SK-N-SH (cell line): ENCODE measurements around the gene ADPRH. TPM values are rescaled to one million over a fixed set of nuclear protein-coding genes. Genes with fewer than 3 reads are reported as not detected.

Experiments
- CTCF ChIA-PET: fragments of 300-600, 350-600 bp; formaldehyde crosslinking; extraction: SDS; loops from one replicate; lab custom pipeline; 2021; lab: Yijun Ruan, JAX
- POLR2A ChIA-PET: fragments of 350-600 bp; sonication (Branson Sonifier 250); formaldehyde crosslinking; extraction: SDS; loops from one replicate; lab custom pipeline; 2020; ENCODE audit warnings: antibody characterized with exemption, inconsistent platforms; lab: Yijun Ruan, JAX
- DNase-seq: peaks from one replicate; pipeline ENCODE4 v3.0.0; 2012
- H2AFZ ChIP-seq: fragments of 200-600 bp; sonication (generic); 2 replicates; pipeline ENCODE4 v1.8.1; 2016; ENCODE audit warnings: antibody characterized with exemption, mild to moderate bottlenecking, low read depth
- H3F3A ChIP-seq: fragments of 200-600 bp; sonication (generic); replicated peaks from 2 replicates; pipeline ENCODE3; 2016; ENCODE audit warnings: antibody characterized with exemption, mild to moderate bottlenecking; ENCODE audit not compliant: insufficient read depth
- H3K27ac ChIP-seq, 2 experiments: fragments of 200-500 bp in 1 of 2; fragments of 200-600 bp in 1 of 2; sonication (Bioruptor generic) in 1 of 2; sonication (generic), shearing (Covaris generic) in 1 of 2; 2 replicates each; pipeline versions ENCODE4 v1.5.1 to v1.6.1; 2014 to 2016; ENCODE audit warnings: low read depth in 2 of 2, inconsistent platforms in 1 of 2, low read length in 1 of 2, mild to moderate bottlenecking in 1 of 2, mixed read lengths in 1 of 2
- H3K27me3 ChIP-seq: fragments of 200-600 bp; sonication (generic), shearing (Covaris generic); 2 replicates; pipeline ENCODE4 v1.6.1; 2016; ENCODE audit warnings: mixed run types; ENCODE audit not compliant: insufficient read depth
- H3K36me3 ChIP-seq, 2 experiments: fragments of 200-500 bp in 1 of 2; fragments of 200-600 bp in 1 of 2; sonication (Bioruptor generic) in 1 of 2; sonication (generic) in 1 of 2; replicated peaks in 1 of 2; 2 replicates each; pipeline versions ENCODE3 to v1.5.1; 2014 to 2016; ENCODE audit warnings: low read length in 1 of 2, mild to moderate bottlenecking in 1 of 2; ENCODE audit not compliant: insufficient read depth in 2 of 2, control insufficient read depth in 1 of 2
- H3K4me1 ChIP-seq, 2 experiments: fragments of 200-500 bp in 1 of 2; fragments of 200-600 bp in 1 of 2; sonication (Bioruptor generic) in 1 of 2; sonication (generic), shearing (Covaris generic) in 1 of 2; 2 replicates each; pipeline versions ENCODE4 v1.5.1 to v1.6.1; 2014 to 2016; ENCODE audit warnings: low read depth in 1 of 2, low read length in 1 of 2, mixed run types in 1 of 2; ENCODE audit not compliant: insufficient read depth in 2 of 2, control insufficient read depth in 1 of 2
- H3K4me2 ChIP-seq: fragments of 200-600 bp; sonication (generic), shearing (Covaris generic); 2 replicates; pipeline ENCODE4 v1.6.1; 2017; ENCODE audit warnings: mixed run types
- H3K4me3 ChIP-seq, 2 experiments: fragments of 200-500 bp in 1 of 2; fragments of 200-600 bp in 1 of 2; sonication (Bioruptor generic) in 1 of 2; sonication (generic), shearing (Covaris generic) in 1 of 2; 2 replicates each; pipeline versions ENCODE4 v1.5.1 to v1.8.1; 2014 to 2016; ENCODE audit warnings: low read depth in 2 of 2, inconsistent platforms in 1 of 2, low read length in 1 of 2, mild to moderate bottlenecking in 1 of 2, mixed read lengths in 1 of 2, moderate library complexity in 1 of 2
- H3K79me2 ChIP-seq: fragments of 200-600 bp; sonication (generic); 2 replicates; pipeline ENCODE4 v1.8.1; 2017; ENCODE audit warnings: mild to moderate bottlenecking; ENCODE audit not compliant: insufficient read depth
- H3K9ac ChIP-seq: fragments of 200-600 bp; sonication (generic); 2 replicates; pipeline ENCODE4 v1.6.1; 2017; ENCODE audit warnings: mixed run types
- H3K9me2 ChIP-seq: fragments of 200-600 bp; sonication (generic); 2 replicates; pipeline ENCODE4 v1.6.1; 2017; ENCODE audit warnings: mixed run types
- H3K9me3 ChIP-seq: fragments of 200-600 bp; sonication (generic); 2 replicates; pipeline ENCODE4 v1.6.1; 2017; ENCODE audit warnings: mixed run types, mild to moderate bottlenecking, moderate library complexity
- H4K20me1 ChIP-seq: fragments of 200-600 bp; sonication (generic); 2 replicates; pipeline ENCODE4 v1.6.1; 2017; ENCODE audit warnings: mild to moderate bottlenecking, mixed run types; ENCODE audit not compliant: insufficient read depth
- CHD2 ChIP-seq: fragments of 150-350 bp; IDR thresholded peaks from 2 replicates; pipeline ENCODE4 v1.6.1; 2018; ENCODE audit warnings: low read length; ENCODE audit not compliant: partially characterized antibody
- CTCF ChIP-seq: fragments of 200-600 bp; sonication (generic); IDR thresholded peaks from 2 replicates; pipeline ENCODE4 v1.6.1; 2017; ENCODE audit warnings: antibody characterized with exemption, mild to moderate bottlenecking, moderate library complexity
- ELF1 ChIP-seq: IDR thresholded peaks from 2 replicates; pipeline ENCODE4 v1.4.0; 2012
- EP300 ChIP-seq, 2 experiments: IDR thresholded peaks; 2 replicates each; pipeline versions ENCODE4 v1.4.0 to v1.6.1; 2012; ENCODE audit warnings: borderline replicate concordance in 1 of 2, low read depth in 1 of 2, low read length in 1 of 2
- EZH2phosphoT487 ChIP-seq: fragments of 200-600 bp; sonication (generic); IDR thresholded peaks from 2 replicates; pipeline ENCODE4 v1.6.1; 2017; ENCODE audit warnings: low read depth, mixed run types, mild to moderate bottlenecking, antibody characterized with exemption, moderate library complexity, borderline replicate concordance
- FOSL2 ChIP-seq: IDR thresholded peaks from 2 replicates; pipeline ENCODE4 v1.4.0; 2012; ENCODE audit warnings: low read depth, mild to moderate bottlenecking, moderate library complexity, borderline replicate concordance
- GABPA ChIP-seq: IDR thresholded peaks from 2 replicates; pipeline ENCODE4 v1.4.0; 2012; ENCODE audit warnings: low read depth, mild to moderate bottlenecking
- JUND ChIP-seq: IDR thresholded peaks from 2 replicates; pipeline ENCODE4 v1.4.0; 2012
- MEF2A ChIP-seq: IDR thresholded peaks from 2 replicates; pipeline ENCODE4 v1.4.0; 2012; ENCODE audit warnings: low read depth, borderline replicate concordance
- NFIC ChIP-seq: IDR thresholded peaks from 2 replicates; pipeline ENCODE4 v1.4.0; 2012; ENCODE audit warnings: borderline replicate concordance
- POLR2AphosphoS5 ChIP-seq: IDR thresholded peaks from 2 replicates; pipeline ENCODE4 v1.6.1; 2012; ENCODE audit warnings: low read depth, low read length
- RCOR1 ChIP-seq: fragments of 150-350 bp; IDR thresholded peaks from 2 replicates; pipeline ENCODE4 v1.6.1; 2017; ENCODE audit warnings: antibody characterized with exemption, low read length
- RFX5 ChIP-seq: IDR thresholded peaks from 2 replicates; pipeline ENCODE4 v1.6.1; 2012; ENCODE audit warnings: mild to moderate bottlenecking, improper control_type of control experiment, low read length
- SIN3A ChIP-seq: IDR thresholded peaks from 2 replicates; pipeline ENCODE4 v1.6.1; 2012; ENCODE audit warnings: low read depth, mild to moderate bottlenecking, low read length, moderate library complexity, borderline replicate concordance
- TCF12 ChIP-seq: IDR thresholded peaks from 2 replicates; pipeline ENCODE4 v1.4.0; 2012
- TEAD4 ChIP-seq: IDR thresholded peaks from 2 replicates; pipeline ENCODE4 v1.4.0; 2012; ENCODE audit warnings: mild to moderate bottlenecking, borderline replicate concordance; ENCODE audit not compliant: insufficient read depth
- USF2 ChIP-seq: fragments of 150-350 bp; IDR thresholded peaks from 2 replicates; pipeline ENCODE4 v1.6.1; 2017; ENCODE audit warnings: antibody characterized with exemption, low read length, low read depth, borderline replicate concordance
- WGBS: methylation state at CpG from one replicate; pipeline ENCODE4 v1.1.6; 2017; ENCODE audit warnings: low lambda C conversion rate; 5-methylcytosine and 5-hydroxymethylcytosine counted together
- polyA plus RNA-seq, 3 experiments: library from polyadenylated mRNA; depleted of rRNA; stranded (reverse); fragments of >200 nt; gene quantifications; 2 replicates each; pipeline ENCODE4 v1.2.3, GENCODE V29; 2012
- TF ChIP-seq, protein P1 (sequence below): IDR thresholded peaks from 2 replicates; pipeline ENCODE4 v1.4.0; 2012; ENCODE audit warnings: low read depth, borderline replicate concordance
- TF ChIP-seq, protein P2 (sequence below): fragments of 150-350 bp; IDR thresholded peaks from 2 replicates; pipeline ENCODE4 v1.6.1; 2016; ENCODE audit warnings: mild to moderate bottlenecking, low read depth, low read length

Gene ADPRH
- polyA plus RNA-seq, 1 of the 3 experiments (the other 2 are of a cell fraction) = not detected

DNA sequence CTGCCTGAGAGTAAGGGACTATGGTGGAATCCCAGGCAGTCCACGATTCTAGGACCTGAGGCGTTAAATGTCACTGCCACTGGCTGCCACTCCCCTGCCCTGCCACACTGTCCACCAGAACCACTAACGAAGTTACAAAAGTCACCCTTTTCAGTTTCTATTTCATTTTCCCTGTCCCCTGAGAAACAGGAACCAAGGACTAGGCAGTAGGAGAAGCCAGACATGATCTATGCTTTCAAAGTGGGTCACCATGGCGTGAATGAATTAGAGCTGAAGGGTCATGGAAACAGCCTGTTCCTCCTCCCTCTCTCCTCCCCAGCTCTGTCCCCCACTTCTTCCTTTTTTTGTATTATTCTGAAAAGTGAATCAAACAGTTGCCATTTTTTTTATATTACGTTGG lies 9.1 kb upstream of the ADPRH start:
- H3K27ac ChIP-seq = no peak overlapping the region
- no peaks in the 10 kb centered on the region for H3K27me3 ChIP-seq
- H3F3A ChIP-seq = no peaks in the 10 kb centered on the region
- no peak for DNase-seq
- WGBS = 80% methylated on average over 5 of the region's 5 CpGs
- no peaks in the 10 kb centered on the region for H4K20me1 ChIP-seq
- no peak for TF ChIP-seq RCOR1
- TF ChIP-seq, all 33 proteins: peak for 0
- POLR2A ChIA-PET = no interaction called here
- H3K36me3 ChIP-seq = no peaks in the 10 kb centered on the region
- no peaks in the 10 kb centered on the region for H3K9me2 ChIP-seq
- H3K4me3 ChIP-seq = no peak overlapping the region
- CTCF ChIA-PET = interaction anchor here (1.4 kb wide), 1 partner anchor 111 kb away, joined by 3 read pairs; no protein-coding TSS in a partner anchor
- H3K9ac ChIP-seq = no peak overlapping the region
- no peak overlapping the region for H2AFZ ChIP-seq
- H3K4me2 ChIP-seq = no peak overlapping the region
- no peaks in the 10 kb centered on the region for H3K79me2 ChIP-seq
- H3K4me1 ChIP-seq = no peaks in the 10 kb centered on the region
- H3K9me3 ChIP-seq = no peaks in the 10 kb centered on the region

- H3K9me3 ChIP-seq = no peaks in the 10 kb centered on the region
- CTCF ChIA-PET = no interaction called here
- no peaks in the 10 kb centered on the region for H3K27me3 ChIP-seq
- no peaks in the 10 kb centered on the region for H3K79me2 ChIP-seq
- H2AFZ ChIP-seq = no peak overlapping the region
- H4K20me1 ChIP-seq = no peaks in the 10 kb centered on the region
- 100% methylated on average over 1 of the region's 1 CpG for WGBS
- no peaks in the 10 kb centered on the region for H3F3A ChIP-seq
- H3K4me3 ChIP-seq = no peak overlapping the region
- TF ChIP-seq GABPA = no peak
- no peak for TF ChIP-seq RFX5
- no peak for TF ChIP-seq RCOR1
- TF ChIP-seq POLR2AphosphoS5 = no peak
- TF ChIP-seq MEF2A = no peak
- TF ChIP-seq, protein P1, sequence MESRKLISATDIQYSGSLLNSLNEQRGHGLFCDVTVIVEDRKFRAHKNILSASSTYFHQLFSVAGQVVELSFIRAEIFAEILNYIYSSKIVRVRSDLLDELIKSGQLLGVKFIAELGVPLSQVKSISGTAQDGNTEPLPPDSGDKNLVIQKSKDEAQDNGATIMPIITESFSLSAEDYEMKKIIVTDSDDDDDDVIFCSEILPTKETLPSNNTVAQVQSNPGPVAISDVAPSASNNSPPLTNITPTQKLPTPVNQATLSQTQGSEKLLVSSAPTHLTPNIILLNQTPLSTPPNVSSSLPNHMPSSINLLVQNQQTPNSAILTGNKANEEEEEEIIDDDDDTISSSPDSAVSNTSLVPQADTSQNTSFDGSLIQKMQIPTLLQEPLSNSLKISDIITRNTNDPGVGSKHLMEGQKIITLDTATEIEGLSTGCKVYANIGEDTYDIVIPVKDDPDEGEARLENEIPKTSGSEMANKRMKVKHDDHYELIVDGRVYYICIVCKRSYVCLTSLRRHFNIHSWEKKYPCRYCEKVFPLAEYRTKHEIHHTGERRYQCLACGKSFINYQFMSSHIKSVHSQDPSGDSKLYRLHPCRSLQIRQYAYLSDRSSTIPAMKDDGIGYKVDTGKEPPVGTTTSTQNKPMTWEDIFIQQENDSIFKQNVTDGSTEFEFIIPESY = no peak
- no peak for TF ChIP-seq FOSL2
- TF ChIP-seq TCF12 = no peak
- TF ChIP-seq, protein P2, sequence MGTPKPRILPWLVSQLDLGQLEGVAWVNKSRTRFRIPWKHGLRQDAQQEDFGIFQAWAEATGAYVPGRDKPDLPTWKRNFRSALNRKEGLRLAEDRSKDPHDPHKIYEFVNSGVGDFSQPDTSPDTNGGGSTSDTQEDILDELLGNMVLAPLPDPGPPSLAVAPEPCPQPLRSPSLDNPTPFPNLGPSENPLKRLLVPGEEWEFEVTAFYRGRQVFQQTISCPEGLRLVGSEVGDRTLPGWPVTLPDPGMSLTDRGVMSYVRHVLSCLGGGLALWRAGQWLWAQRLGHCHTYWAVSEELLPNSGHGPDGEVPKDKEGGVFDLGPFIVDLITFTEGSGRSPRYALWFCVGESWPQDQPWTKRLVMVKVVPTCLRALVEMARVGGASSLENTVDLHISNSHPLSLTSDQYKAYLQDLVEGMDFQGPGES = no peak
- TF ChIP-seq EZH2phosphoT487 = no peak
- no peak for TF ChIP-seq CTCF
- TF ChIP-seq TEAD4 = no peak
- no peak for TF ChIP-seq NFIC
- no peak for TF ChIP-seq ELF1
- TF ChIP-seq SIN3A = no peak
- TF ChIP-seq CHD2 = no peak
- TF ChIP-seq JUND = no peak
- no peak for TF ChIP-seq EP300 (IDR thresholded peaks at IDR 0.05; ENCODE audit: borderline replicate concordance in 1 of 2, low read depth in 1 of 2, low read length in 1 of 2)
- TF ChIP-seq USF2 = no peak
- H3K27ac ChIP-seq = no peak overlapping the region
- H3K9ac ChIP-seq = no peak overlapping the region
- no peaks in the 10 kb centered on the region for H3K9me2 ChIP-seq
- POLR2A ChIA-PET = no interaction called here
- no peak overlapping the region for H3K4me2 ChIP-seq
- no peaks in the 10 kb centered on the region for H3K36me3 ChIP-seq
- DNase-seq = no peak
- no peaks in the 10 kb centered on the region for H3K4me1 ChIP-seq
Observed at GRCh38 chr3:119571230-119571629, 8.1 kb upstream of the ADPRH start.
